Smooth muscle cell (in vitro differentiated cells): ENCODE results near the gene A2M. TPM values are rescaled to one million over a fixed set of nuclear protein-coding genes. Genes with fewer than 3 reads are reported as not detected.
"Not testable (repeated sequence)": the region's sequence is repeated elsewhere in the genome, so short reads cannot be mapped to it uniquely, and the experiment has no call there.

Experiments used
- DNase-seq: peaks from one replicate; lab custom pipeline; 2025; ENCODE audit not compliant: unreplicated experiment; lab: John Stamatoyannopoulos, UW
- H2AFZ ChIP-seq: fragments of 200-600 bp; sonication (generic); 2 replicates; pipeline ENCODE4 v1.6.0; 2016; ENCODE audit warnings: antibody characterized with exemption, low read depth, mild to moderate bottlenecking
- H3F3A ChIP-seq: fragments of 200-600 bp; sonication (generic); 2 replicates; pipeline ENCODE4 v1.6.0; 2017; ENCODE audit warnings: antibody characterized with exemption, low read depth
- H3K27ac ChIP-seq: fragments of 200-600 bp; sonication (generic); 2 replicates; pipeline ENCODE4 v1.5.1; 2016; ENCODE audit warnings: low read depth, mild to moderate bottlenecking
- H3K27me3 ChIP-seq: fragments of 200-600 bp; sonication (generic); 2 replicates; pipeline ENCODE4 v1.6.1; 2016; ENCODE audit warnings: low read depth, mild to moderate bottlenecking
- H3K36me3 ChIP-seq: fragments of 200-600 bp; sonication (generic); 2 replicates; pipeline ENCODE4 v1.5.1; 2016; ENCODE audit warnings: low read depth
- H3K4me1 ChIP-seq: fragments of 200-600 bp; sonication (generic); 2 replicates; pipeline ENCODE4 v1.5.1; 2016; ENCODE audit warnings: low read depth
- H3K4me2 ChIP-seq: fragments of 200-600 bp; sonication (generic); 2 replicates; pipeline ENCODE4 v1.6.0; 2016; ENCODE audit warnings: mild to moderate bottlenecking
- H3K4me3 ChIP-seq: fragments of 200-600 bp; sonication (generic); 2 replicates; pipeline ENCODE4 v1.5.1; 2016; ENCODE audit warnings: mild to moderate bottlenecking
- H3K79me2 ChIP-seq: fragments of 200-600 bp; sonication (generic); 2 replicates; pipeline ENCODE4 v1.6.0; 2016; ENCODE audit warnings: low read depth, mild to moderate bottlenecking
- H3K9ac ChIP-seq: fragments of 200-600 bp; sonication (generic); 2 replicates; pipeline ENCODE4 v1.6.0; 2016; ENCODE audit warnings: low read depth
- H3K9me3 ChIP-seq: fragments of 200-600 bp; sonication (generic); replicated peaks from 2 replicates; pipeline ENCODE4 v1.5.1; 2016; ENCODE audit warnings: low read depth
- H4K20me1 ChIP-seq: fragments of 200-600 bp; sonication (generic); 2 replicates; pipeline ENCODE4 v1.6.0; 2016; ENCODE audit warnings: low read depth
- CTCF ChIP-seq: fragments of 200-600 bp; sonication (generic); IDR thresholded peaks from 2 replicates; pipeline ENCODE4 v1.5.1; 2017; ENCODE audit warnings: borderline replicate concordance, mild to moderate bottlenecking, antibody characterized with exemption; ENCODE audit not compliant: insufficient read depth, poor library complexity, severe bottlenecking
- WGBS: methylation state at CpG from one replicate; pipeline ENCODE4 v1.1.7; 2016; ENCODE audit warnings: low lambda C conversion rate; 5-methylcytosine and 5-hydroxymethylcytosine counted together
- polyA plus RNA-seq: library from polyadenylated mRNA; unstranded; fragments of >200 nt; fragmentation: Nextera tagmentation; extraction: Ambion mirVana; gene quantifications from 2 replicates; pipeline ENCODE4 v1.2.1, GENCODE V29; 2016
- total RNA-seq: library from RNA; depleted of rRNA; stranded (reverse); fragments of >200 nt; gene quantifications from 2 replicates; pipeline ENCODE4 v1.2.3, GENCODE V29; 2014

The A2M gene
- total and polyA plus RNA-seq, 2 experiments from 2014 or later, result 72.8 to 108 TPM

DNA sequence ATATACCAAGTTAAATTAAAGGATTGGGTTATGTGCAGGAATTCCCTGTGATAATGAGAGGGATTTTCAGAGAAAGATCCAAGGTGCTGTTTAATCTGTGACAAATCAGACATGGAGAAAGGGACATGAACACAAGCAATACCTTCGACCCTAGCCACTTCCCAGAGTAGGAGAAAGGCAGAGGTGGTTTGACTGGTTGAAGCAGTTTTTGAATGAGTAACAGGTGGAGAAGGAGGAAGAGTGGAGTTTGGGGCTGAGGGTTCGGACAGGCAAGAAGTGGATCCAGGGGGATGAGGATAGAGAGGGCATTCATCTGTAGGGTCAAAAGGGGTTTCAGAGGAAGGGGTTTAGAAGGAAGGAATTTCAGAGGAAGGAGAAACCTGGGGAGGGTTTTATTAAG, 27.4 kb upstream of the A2M start:
- WGBS, result 78% methylated on average over 2 of the region's 2 CpGs
- Histone ChIP-seq H3K4me1 (no peaks in the 10 kb centered on the region), H2AFZ (no peak overlapping the region), H3F3A (no peaks in the 10 kb centered on the region), H3K4me3 (no peak overlapping the region), H3K27ac (no peak overlapping the region), H3K36me3 (no peaks in the 10 kb centered on the region), H3K9ac (no peak overlapping the region), H4K20me1 (no peaks in the 10 kb centered on the region), H3K27me3 (no peaks in the 10 kb centered on the region), H3K9me3 (no peaks in the 10 kb centered on the region), H3K79me2 (no peaks in the 10 kb centered on the region), H3K4me2 (no peak overlapping the region)
- no peak for TF ChIP-seq CTCF
- DNase-seq, result no peak

DNA sequence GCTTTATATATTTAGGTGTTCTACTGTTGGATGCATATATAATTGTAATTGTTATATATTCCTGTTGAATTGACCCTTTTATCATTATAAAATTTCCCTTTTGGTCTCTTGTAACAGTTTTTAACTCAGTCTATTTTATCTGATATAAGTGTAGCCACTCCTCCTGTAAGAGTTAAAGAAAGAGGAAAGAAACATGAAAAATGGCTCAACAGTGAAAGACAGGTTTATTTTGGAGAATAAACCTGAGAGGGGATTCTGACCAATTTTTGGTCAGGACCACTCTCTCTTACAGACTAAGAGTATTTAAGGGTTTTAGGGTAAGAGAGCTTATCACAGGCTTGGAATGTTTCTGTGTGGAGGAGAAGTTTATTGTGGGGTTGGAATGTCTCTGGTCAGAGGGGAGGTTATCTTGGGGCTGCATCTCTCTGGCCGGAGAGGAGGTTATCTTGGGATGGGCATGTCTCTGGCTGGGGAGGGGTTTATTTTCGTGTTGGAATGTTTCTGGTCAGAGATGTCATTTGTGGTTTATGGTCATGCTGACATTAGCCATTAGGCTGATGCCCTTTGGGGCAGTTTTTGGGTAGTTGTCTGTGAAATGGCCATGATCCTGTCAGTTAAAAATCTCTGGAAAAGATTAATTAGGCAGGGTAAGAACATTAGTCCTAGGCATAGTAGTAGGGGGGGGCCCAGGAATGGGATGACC, 24.0 kb upstream of the A2M start:
- not testable (repeated sequence) for H3K9me3 ChIP-seq, DNase-seq
- WGBS, result 35% methylated on average over 2 of the region's 2 CpGs

GRCh38 chr12:9135903-9136310, 20.2 kb upstream of the A2M start:
- Histone ChIP-seq H3K9ac (no peak overlapping the region), H3F3A (no peaks in the 10 kb centered on the region), H3K9me3 (no peaks in the 10 kb centered on the region), H3K4me1 (no peaks in the 10 kb centered on the region), H3K27me3 (no peaks in the 10 kb centered on the region), H3K79me2 (no peaks in the 10 kb centered on the region), H3K4me3 (no peak overlapping the region), H3K27ac (no peak overlapping the region), H3K4me2 (no peak overlapping the region), H3K36me3 (no peaks in the 10 kb centered on the region), H2AFZ (no peak overlapping the region), H4K20me1 (no peaks in the 10 kb centered on the region)
- TF ChIP-seq CTCF, result no peak
- WGBS, result 91% methylated on average over 5 of the region's 5 CpGs
- DNase-seq, result no peak

More for the DNA sequence above, 24.0 kb upstream of the A2M start:
- not testable (repeated sequence) for H3K4me2 ChIP-seq, H3F3A ChIP-seq, H4K20me1 ChIP-seq, H3K27me3 ChIP-seq, H3K27ac ChIP-seq, H3K36me3 ChIP-seq, H3K79me2 ChIP-seq, H3K4me1 ChIP-seq, H2AFZ ChIP-seq, H3K9ac ChIP-seq, H3K4me3 ChIP-seq

- H3K79me2 ChIP-seq, result no peaks in the 10 kb centered on the region
- no peak for TF ChIP-seq CTCF
- H3F3A ChIP-seq, result no peaks in the 10 kb centered on the region
- H3K36me3 ChIP-seq, result no peaks in the 10 kb centered on the region
- H3K4me2 ChIP-seq, result no peak overlapping the region
- no peaks in the 10 kb centered on the region for H4K20me1 ChIP-seq
- H3K27me3 ChIP-seq, result no peaks in the 10 kb centered on the region
- H2AFZ ChIP-seq, result no peak overlapping the region
- DNase-seq, result no peak
- H3K4me3 ChIP-seq, result no peak overlapping the region
- no peak overlapping the region for H3K27ac ChIP-seq
- 93% methylated on average over 16 of the region's 16 CpGs for WGBS
- H3K9me3 ChIP-seq, result no peaks in the 10 kb centered on the region
- H3K4me1 ChIP-seq, result no peaks in the 10 kb centered on the region
- no peak overlapping the region for H3K9ac ChIP-seq
These were observed 19.4 kb upstream of the A2M start for GRCh38 chr12:9134981-9135628.
